Right cardiac atrium (tissue), 5 donors: Measurements from ENCODE around the gene STX2. TPM values are rescaled to one million over a fixed set of nuclear protein-coding genes. Genes with fewer than 3 reads are reported as not detected.
"Not testable (repeated sequence)": the region's sequence is repeated elsewhere in the genome, so short reads cannot be mapped to it uniquely, and the experiment has no call there.

Source experiments
- ATAC-seq, 2 donors: fragments of 200-7000 bp; cut with Tn5 transposase; one replicate each; pipeline versions ENCODE4 v1.8.0 to v1.9.1; 2020; ENCODE audit warnings: moderate library complexity in 2 of 2, mild to moderate bottlenecking in 1 of 2
- DNase-seq, 3 donors: peaks; one replicate each; pipeline ENCODE4 v3.0.0-alpha.2; 2020
- H3K27ac ChIP-seq: one replicate; pipeline ENCODE4 v1.5.1; 2013; ENCODE audit warnings: mild to moderate bottlenecking, low read length, control low read depth, moderate library complexity
- H3K27me3 ChIP-seq: one replicate; pipeline ENCODE4 v1.6.1; 2013; ENCODE audit not compliant: control insufficient read depth, insufficient read depth
- H3K4me1 ChIP-seq: one replicate; pipeline ENCODE4 v1.6.1; 2013; ENCODE audit warnings: low read length; ENCODE audit not compliant: control insufficient read depth, insufficient read depth
- H3K4me3 ChIP-seq: one replicate; pipeline ENCODE4 v1.5.1; 2013; ENCODE audit warnings: low read length, control low read depth
- H3K9me3 ChIP-seq: one replicate; pipeline ENCODE4 v1.6.1; 2013; ENCODE audit warnings: low read length; ENCODE audit not compliant: control insufficient read depth
- WGBS: extraction: QIAGEN DNeasy Blood & Tissue Kit; methylation state at CpG from one replicate; pipeline ENCODE4 v1.1.7; 2013; 5-methylcytosine and 5-hydroxymethylcytosine counted together
- intact Hi-C, 4 donors: fragments of 100-400 bp; cut with DNase I; formaldehyde crosslinking; loops; one replicate each; pipeline versions ENCODE4 v1.11.0 to v1.14.0; 2022 to 2023
- long read RNA-seq, 4 donors: library from polyadenylated mRNA; unstranded; transcript quantifications; one replicate each; pipeline ENCODE4 v2.0.0, GENCODE V29; 2020 to 2021
- polyA plus RNA-seq: library from polyadenylated mRNA; stranded (reverse); fragments of 200-250 nt; gene quantifications from one replicate; pipeline ENCODE4 v1.2.3, GENCODE V29; 2013
- total RNA-seq, 4 donors: library from RNA; stranded (reverse); fragmentation: NEBNext Ultra II Directional; extraction: Animal tissue kit (Norgen Biotek cat#: 25700); gene quantifications; one replicate each; pipeline ENCODE4 v1.2.1, GENCODE V29; 2021
- donor health status: healthy with polysubstance abuse.
- donor health status: DM: no; HTN: yes; CAD: no.
- donor health status: DM: no; HTN: no; CAD: no.
- donor health status: DM: no; HTN: yes; CAD: no; lungs with severe emphysema.
- donor health status: DM: yes; HTN: yes; CAD: no.

The STX2 gene
- 10 to 100 TPM; 22.6 to 35.9 (median 31.3) TPM for total RNA-seq
- 18.2 TPM for polyA plus RNA-seq
- long read RNA-seq, donor 1, transcript STX2-201 (10 exons, 3,331 nt), result major isoform, 45 of 70 reads
- long read RNA-seq, donor 1, partial matches to known transcripts, result 9 of 70 reads
- long read RNA-seq, donor 1, other reads (novel, unspliced or antisense), result 14 of 70 reads
- long read RNA-seq, donor 2, transcript STX2-201 (10 exons, 3,331 nt), result major isoform, 18 of 36 reads
- long read RNA-seq, donor 2, partial matches to known transcripts, result 8 of 36 reads
- long read RNA-seq, donor 2, other reads (novel, unspliced or antisense), result 10 of 36 reads
- long read RNA-seq, donor 3, transcript STX2-201 (10 exons, 3,331 nt), result major isoform, 39 of 68 reads
- long read RNA-seq, donor 3, partial matches to known transcripts, result 15 of 68 reads
- long read RNA-seq, donor 3, other reads (novel, unspliced or antisense), result 14 of 68 reads
- long read RNA-seq, donor 4, transcript STX2-201 (10 exons, 3,331 nt), result major isoform, 33 of 48 reads
- long read RNA-seq, donor 4, partial matches to known transcripts, result 4 of 48 reads
- long read RNA-seq, donor 4, other reads (novel, unspliced or antisense), result 10 of 48 reads

GRCh38 chr12:130838951-130839769, at the start of gene STX2:
TSS of gene STX2 (minus strand) at chr12:130839250. CDS start at chr12:130839099, 151 bp downstream.
- H3K27ac ChIP-seq, result peak within 1 kb of the TSS; percentile 90
- under 1% methylated on average over 78 of the region's 79 CpGs for WGBS
- no peaks in the 10 kb centered on the region for H3K9me3 ChIP-seq
- DNase-seq, result peak; percentile 89 to 97 (median 96)
- intact Hi-C loops, result no loop called here
- ATAC-seq, result peak; percentile 96 to 97
- no peaks in the 10 kb centered on the region for H3K4me1 ChIP-seq
- no peaks in the 10 kb centered on the region for H3K27me3 ChIP-seq
- peak within 1 kb of the TSS; percentile 100 for H3K4me3 ChIP-seq

- H3K9me3 ChIP-seq, intact Hi-C loops: not testable (repeated sequence)
- WGBS, result 59% methylated on average over 10 of the region's 17 CpGs
Observed at GRCh38 chr12:130887190-130887589, 48.1 kb upstream of the STX2 start.

GRCh38 chr12:130881548-130881947, 42.5 kb upstream of the STX2 start:
- DNase-seq, result no peak
- Histone ChIP-seq H3K27ac (no peak overlapping the region), H3K4me3 (no peak overlapping the region), H3K4me1 (no peaks in the 10 kb centered on the region), H3K27me3 (no peaks in the 10 kb centered on the region), H3K9me3 (no peaks in the 10 kb centered on the region)
- 88% methylated on average over 1 of the region's 1 CpG for WGBS
- intact Hi-C loops, result no loop called here
- no peak for ATAC-seq

More at GRCh38 chr12:130887190-130887589, 48.1 kb upstream of the STX2 start:
- H3K27me3 ChIP-seq, H3K4me3 ChIP-seq, DNase-seq, H3K27ac ChIP-seq, H3K4me1 ChIP-seq: not testable (repeated sequence)
- peak in 1 of 2 donors; percentile 47 for ATAC-seq

GRCh38 chr12:130881046-130881445, 42.0 kb upstream of the STX2 start:
- 86% methylated on average over 5 of the region's 5 CpGs for WGBS
- no peak overlapping the region for H3K27ac ChIP-seq
- no peaks in the 10 kb centered on the region for H3K9me3 ChIP-seq
- no peaks in the 10 kb centered on the region for H3K4me1 ChIP-seq
- no peaks in the 10 kb centered on the region for H3K27me3 ChIP-seq
- intact Hi-C loops, result no loop called here
- no peak for DNase-seq
- ATAC-seq, result no peak
- H3K4me3 ChIP-seq, result no peak overlapping the region

GRCh38 chr12:130880411-130880885, 41.4 kb upstream of the STX2 start:
- ATAC-seq (no peak), DNase-seq (no peak)
- H3K27ac ChIP-seq, result no peak overlapping the region
- H3K9me3 ChIP-seq, result no peaks in the 10 kb centered on the region
- no peaks in the 10 kb centered on the region for H3K27me3 ChIP-seq
- H3K4me1 ChIP-seq, result no peaks in the 10 kb centered on the region
- H3K4me3 ChIP-seq, result no peak overlapping the region
- WGBS, result 34% methylated on average over 10 of the region's 10 CpGs
- intact Hi-C loops, result no loop called here

GRCh38 chr12:130879781-130880389, 40.8 kb upstream of the STX2 start:
- WGBS, result 70% methylated on average over 17 of the region's 17 CpGs
- intact Hi-C loops, result no loop called here
- Histone ChIP-seq H3K27ac (no peak overlapping the region), H3K4me3 (no peak overlapping the region), H3K27me3 (no peaks in the 10 kb centered on the region), H3K4me1 (no peaks in the 10 kb centered on the region), H3K9me3 (no peaks in the 10 kb centered on the region)
- ATAC-seq (peak; percentile 22 to 34), DNase-seq (no peak)

- Histone ChIP-seq H3K27me3 (no peaks in the 10 kb centered on the region), H3K4me3 (no peak overlapping the region), H3K9me3 (no peaks in the 10 kb centered on the region), H3K4me1 (no peaks in the 10 kb centered on the region), H3K27ac (no peak overlapping the region)
- DNase-seq, result no peak
- 87% methylated on average over 13 of the region's 13 CpGs for WGBS
- ATAC-seq, result peak; percentile 8
- intact Hi-C loops, result no loop called here
Observed at GRCh38 chr12:130879212-130879686, 40.2 kb upstream of the STX2 start.

GRCh38 chr12:130878193-130879185, 39.4 kb upstream of the STX2 start:
- Histone ChIP-seq H3K4me3 (no peak overlapping the region), H3K4me1 (no peaks in the 10 kb centered on the region), H3K9me3 (no peaks in the 10 kb centered on the region), H3K27ac (no peak overlapping the region), H3K27me3 (no peaks in the 10 kb centered on the region)
- intact Hi-C loops, result no loop called here
- DNase-seq (no peak), ATAC-seq (no peak)
- WGBS, result 72% methylated on average over 24 of the region's 24 CpGs

- no peaks in the 10 kb centered on the region for H3K27me3 ChIP-seq
- 88% methylated on average over 3 of the region's 3 CpGs for WGBS
- DNase-seq (no peak), ATAC-seq (no peak)
- no peaks in the 10 kb centered on the region for H3K4me1 ChIP-seq
- H3K9me3 ChIP-seq, result no peaks in the 10 kb centered on the region
- H3K4me3 ChIP-seq, result no peak overlapping the region
- H3K27ac ChIP-seq, result no peak overlapping the region
- intact Hi-C loops, result no loop called here
Observed at GRCh38 chr12:130877333-130877732, 38.3 kb upstream of the STX2 start.

GRCh38 chr12:130876758-130877157, 37.7 kb upstream of the STX2 start:
- H3K27me3 ChIP-seq, result no peaks in the 10 kb centered on the region
- H3K9me3 ChIP-seq, result no peaks in the 10 kb centered on the region
- ATAC-seq (no peak), DNase-seq (no peak)
- H3K4me1 ChIP-seq, result no peaks in the 10 kb centered on the region
- 73% methylated on average over 3 of the region's 3 CpGs for WGBS
- intact Hi-C loops, result no loop called here
- no peak overlapping the region for H3K27ac ChIP-seq
- H3K4me3 ChIP-seq, result no peak overlapping the region
